Testis (tissue), 3 donors: ENCODE measurements around the gene GPC6. TPM values are rescaled to one million over a fixed set of nuclear protein-coding genes. Genes with fewer than 3 reads are reported as not detected.

Source experiments
- DNase-seq: peaks from one replicate; pipeline ENCODE4 v3.0.0-alpha.2; 2019
- H3K27ac ChIP-seq, 2 donors: fragments of 200-600 bp; sonication (generic); one replicate each; pipeline ENCODE4 v1.5.1; 2019
- H3K27me3 ChIP-seq: fragments of 200-600 bp; sonication (generic); one replicate; pipeline ENCODE4 v1.5.1; 2019
- H3K36me3 ChIP-seq: fragments of 200-600 bp; sonication (generic); one replicate; pipeline ENCODE4 v1.5.1; 2017; ENCODE audit warnings: low read depth; ENCODE audit errors: missing control alignments
- H3K4me1 ChIP-seq: fragments of 200-600 bp; sonication (generic); one replicate; pipeline ENCODE4 v1.5.1; 2019
- H3K4me3 ChIP-seq, 2 donors: fragments of 200-600 bp; sonication (generic); one replicate each; pipeline ENCODE4 v1.5.1; 2017 to 2019
- H3K9me3 ChIP-seq: fragments of 200-600 bp; sonication (generic); one replicate; pipeline ENCODE4 v1.5.1; 2017
- POLR2A ChIP-seq: fragments of 450-650 bp; IDR thresholded peaks from one replicate; pipeline ENCODE4 v1.6.1; 2017; ENCODE audit warnings: antibody characterized with exemption, mild to moderate bottlenecking, moderate library complexity
- WGBS, 2 donors: methylation state at CpG; one replicate each; pipeline ENCODE4 v1.1.5; 2018; 5-methylcytosine and 5-hydroxymethylcytosine counted together
- intact Hi-C: fragments of 100-400 bp; cut with DNase I; formaldehyde crosslinking; loops from one replicate; pipeline ENCODE4 v1.15.1; 2023; ENCODE audit warnings: low total_unique reads
- polyA plus RNA-seq: library from polyadenylated mRNA; stranded (reverse); fragments of 350-450 nt; fragmentation: Illumina TruSeq; extraction: RNeasy Lipid Tissue Mini Kit (QIAGEN cat#74804); gene quantifications from one replicate; pipeline ENCODE4 v1.2.3, GENCODE V29; 2014; ENCODE audit warnings: low read depth, low replicate concordance; ENCODE audit not compliant: insufficient read depth
- total RNA-seq, 2 donors: library from RNA; depleted of rRNA; stranded (reverse); fragments of >200 nt; gene quantifications; one replicate each; pipeline ENCODE4 v1.2.3, GENCODE V29; 2016
- TF ChIP-seq, protein P1 (sequence below), 3 experiments: fragments of 450-650 bp in 2 of 3; fragments of 200-600 bp in 1 of 3; sonication (generic) in 1 of 3; IDR thresholded peaks; one replicate each; pipeline ENCODE4 v1.5.1; 2016 to 2019; ENCODE audit warnings: antibody characterized with exemption in 3 of 3, mild to moderate bottlenecking in 2 of 3, moderate library complexity in 1 of 3

GPC6 gene
- total and polyA plus RNA-seq, 3 donors from 2014 or later, result 2.2 to 6.9 (median 4.3) TPM

- no peak for DNase-seq
- no peak overlapping the region for H3K27ac ChIP-seq
- 40 to 44% methylated on average over 1 of the region's 1 CpG for WGBS, 2 donors
- TF ChIP-seq, protein P1, sequence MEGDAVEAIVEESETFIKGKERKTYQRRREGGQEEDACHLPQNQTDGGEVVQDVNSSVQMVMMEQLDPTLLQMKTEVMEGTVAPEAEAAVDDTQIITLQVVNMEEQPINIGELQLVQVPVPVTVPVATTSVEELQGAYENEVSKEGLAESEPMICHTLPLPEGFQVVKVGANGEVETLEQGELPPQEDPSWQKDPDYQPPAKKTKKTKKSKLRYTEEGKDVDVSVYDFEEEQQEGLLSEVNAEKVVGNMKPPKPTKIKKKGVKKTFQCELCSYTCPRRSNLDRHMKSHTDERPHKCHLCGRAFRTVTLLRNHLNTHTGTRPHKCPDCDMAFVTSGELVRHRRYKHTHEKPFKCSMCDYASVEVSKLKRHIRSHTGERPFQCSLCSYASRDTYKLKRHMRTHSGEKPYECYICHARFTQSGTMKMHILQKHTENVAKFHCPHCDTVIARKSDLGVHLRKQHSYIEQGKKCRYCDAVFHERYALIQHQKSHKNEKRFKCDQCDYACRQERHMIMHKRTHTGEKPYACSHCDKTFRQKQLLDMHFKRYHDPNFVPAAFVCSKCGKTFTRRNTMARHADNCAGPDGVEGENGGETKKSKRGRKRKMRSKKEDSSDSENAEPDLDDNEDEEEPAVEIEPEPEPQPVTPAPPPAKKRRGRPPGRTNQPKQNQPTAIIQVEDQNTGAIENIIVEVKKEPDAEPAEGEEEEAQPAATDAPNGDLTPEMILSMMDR (IDR thresholded peaks at IDR 0.05), result no peak
- no peak for TF ChIP-seq POLR2A
- no peaks in the 10 kb centered on the region for H3K9me3 ChIP-seq
- no peaks in the 10 kb centered on the region for H3K27me3 ChIP-seq
- H3K4me1 ChIP-seq, result no peaks in the 10 kb centered on the region
- H3K36me3 ChIP-seq, result no peaks in the 10 kb centered on the region
- intact Hi-C loops, result no loop called here
- H3K4me3 ChIP-seq, result no peak overlapping the region
Measured at GRCh38 chr13:93740334-93740733, 513.7 kb downstream of the GPC6 start.

- H3K9me3 ChIP-seq, result no peaks in the 10 kb centered on the region
- H3K27me3 ChIP-seq, result no peaks in the 10 kb centered on the region
- H3K27ac ChIP-seq, result no peak overlapping the region
- intact Hi-C loops, result no loop called here
- no peaks in the 10 kb centered on the region for H3K4me1 ChIP-seq
- DNase-seq, result no peak
- WGBS, 2 donors, result 83% methylated on average over 5 of the region's 5 CpGs
- H3K4me3 ChIP-seq, result no peak overlapping the region
- TF ChIP-seq POLR2A, result no peak
- TF ChIP-seq, protein P1 (IDR thresholded peaks at IDR 0.05), result no peak
- H3K36me3 ChIP-seq, result no peaks in the 10 kb centered on the region
Measured at GRCh38 chr13:93744033-93744432, 517.4 kb downstream of the GPC6 start.

DNA sequence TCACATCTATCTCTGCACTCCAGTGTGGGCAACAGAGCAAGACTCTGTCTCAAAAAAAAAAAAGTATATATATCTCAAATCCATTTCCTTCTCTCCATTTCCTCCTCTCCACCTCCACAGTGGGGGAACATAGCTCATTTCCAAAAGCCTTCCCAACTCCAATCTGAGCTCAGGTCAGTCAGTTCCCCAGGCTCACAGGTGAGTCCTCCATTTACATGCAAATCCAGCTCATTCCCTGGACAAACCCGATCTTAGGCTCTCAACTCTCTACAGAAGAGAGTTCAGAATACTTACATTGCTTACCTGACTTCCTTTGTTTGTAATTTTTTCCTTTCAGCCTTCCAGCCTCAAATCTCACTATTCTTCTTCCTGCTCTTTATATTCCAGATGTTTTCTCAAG is 518.3 kb downstream of the GPC6 start:
- no peak for TF ChIP-seq POLR2A
- TF ChIP-seq, protein P1 (IDR thresholded peaks at IDR 0.05), result no peak
- WGBS, 2 donors, result 77 to 100% methylated on average over 1 of the region's 1 CpG

GRCh38 chr13:93745884-93746283 is 519.3 kb downstream of the GPC6 start:
- Histone ChIP-seq H3K27ac (no peak overlapping the region), H3K27me3 (no peaks in the 10 kb centered on the region), H3K9me3 (no peaks in the 10 kb centered on the region), H3K4me3 (no peak overlapping the region), H3K4me1 (no peaks in the 10 kb centered on the region), H3K36me3 (no peaks in the 10 kb centered on the region)
- no peak for DNase-seq
- intact Hi-C loops, result no loop called here
- WGBS, 2 donors, result 92 to 95% methylated on average over 2 of the region's 2 CpGs
- TF ChIP-seq, protein P1 (IDR thresholded peaks at IDR 0.05), result no peak
- no peak for TF ChIP-seq POLR2A

More for the DNA sequence above, 518.3 kb downstream of the GPC6 start:
- no peak for DNase-seq
- Histone ChIP-seq H3K9me3 (no peaks in the 10 kb centered on the region), H3K27ac (no peak overlapping the region), H3K36me3 (no peaks in the 10 kb centered on the region), H3K4me1 (no peaks in the 10 kb centered on the region), H3K4me3 (no peak overlapping the region), H3K27me3 (no peaks in the 10 kb centered on the region)
- intact Hi-C loops, result no loop called here

GRCh38 chr13:93746589-93746988 is 520.0 kb downstream of the GPC6 start:
- Histone ChIP-seq H3K36me3 (no peaks in the 10 kb centered on the region), H3K27me3 (no peaks in the 10 kb centered on the region), H3K4me3 (no peak overlapping the region), H3K4me1 (no peaks in the 10 kb centered on the region), H3K9me3 (no peaks in the 10 kb centered on the region), H3K27ac (no peak overlapping the region)
- intact Hi-C loops, result no loop called here
- WGBS, 2 donors, result 93 to 100% methylated on average over 1 of the region's 1 CpG
- DNase-seq, result no peak
- TF ChIP-seq POLR2A, result no peak
- TF ChIP-seq, protein P1 (IDR thresholded peaks at IDR 0.05), result no peak
